GM19351 (cell line): ENCODE data around the gene COX11.

Experiments
- ATAC-seq: cut with Tn5 transposase; IDR thresholded peaks from one replicate; pipeline ENCODE4 v1.9.1; 2021; ENCODE audit warnings: mild to moderate bottlenecking, moderate library complexity; ENCODE audit not compliant: unreplicated experiment

The COX11 gene, protein sequence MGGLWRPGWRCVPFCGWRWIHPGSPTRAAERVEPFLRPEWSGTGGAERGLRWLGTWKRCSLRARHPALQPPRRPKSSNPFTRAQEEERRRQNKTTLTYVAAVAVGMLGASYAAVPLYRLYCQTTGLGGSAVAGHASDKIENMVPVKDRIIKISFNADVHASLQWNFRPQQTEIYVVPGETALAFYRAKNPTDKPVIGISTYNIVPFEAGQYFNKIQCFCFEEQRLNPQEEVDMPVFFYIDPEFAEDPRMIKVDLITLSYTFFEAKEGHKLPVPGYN

GRCh38 chr17:54968262-54968987, at the start of gene COX11, which contains the start of gene STXBP4:
Gene COX11 (minus strand): TSS chr17:54968654. CDS start chr17:54968646, 8 bp downstream.
Gene STXBP4 (plus strand): TSS chr17:54968765. CDS start chr17:54986220, 17,455 bp downstream.
- ATAC-seq, result peak; percentile 90

GRCh38 chr17:55005520-55005919, 37.1 kb upstream of the COX11 start:
- ATAC-seq, result no peak

GRCh38 chr17:55004484-55004883, 36.0 kb upstream of the COX11 start:
- ATAC-seq, result no peak

DNA sequence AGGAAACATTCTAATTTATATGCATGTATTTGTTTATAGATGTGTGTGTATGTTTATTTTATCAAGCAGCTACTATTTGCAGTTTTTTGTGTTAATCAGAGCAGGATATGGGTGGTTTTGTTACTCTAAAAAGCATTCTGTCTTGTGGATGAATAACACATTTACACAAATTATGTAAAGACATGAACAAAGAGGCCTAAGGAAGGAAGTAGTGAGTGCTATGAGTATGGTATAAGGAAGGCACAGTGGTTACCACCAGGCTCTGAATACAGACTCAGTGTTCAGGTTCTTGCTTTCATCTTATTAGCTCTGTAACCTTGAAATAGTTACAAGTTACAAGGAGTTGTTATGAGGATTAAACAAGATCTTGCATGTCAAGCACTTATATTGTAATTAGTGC, 34.0 kb upstream of the COX11 start:
- ATAC-seq, result no peak

DNA sequence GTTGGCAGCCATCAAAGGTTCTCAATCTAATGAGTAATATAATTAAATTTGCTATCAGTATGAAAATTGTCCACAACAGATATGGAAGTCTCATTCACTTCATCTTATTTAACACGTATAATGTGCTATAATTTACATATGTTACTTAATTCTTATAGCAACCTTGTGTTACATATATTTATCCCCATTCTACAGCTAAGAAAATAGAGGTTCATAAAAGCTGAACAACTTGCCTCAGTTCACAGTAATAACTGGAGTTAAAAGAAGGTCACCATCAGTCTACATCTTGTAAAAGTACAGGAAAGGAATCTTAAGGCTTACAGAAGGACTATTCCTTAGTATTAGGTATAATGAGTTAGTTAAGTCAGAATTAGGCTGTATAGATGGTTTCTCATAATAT, 28.0 kb upstream of the COX11 start:
- ATAC-seq, result no peak

DNA sequence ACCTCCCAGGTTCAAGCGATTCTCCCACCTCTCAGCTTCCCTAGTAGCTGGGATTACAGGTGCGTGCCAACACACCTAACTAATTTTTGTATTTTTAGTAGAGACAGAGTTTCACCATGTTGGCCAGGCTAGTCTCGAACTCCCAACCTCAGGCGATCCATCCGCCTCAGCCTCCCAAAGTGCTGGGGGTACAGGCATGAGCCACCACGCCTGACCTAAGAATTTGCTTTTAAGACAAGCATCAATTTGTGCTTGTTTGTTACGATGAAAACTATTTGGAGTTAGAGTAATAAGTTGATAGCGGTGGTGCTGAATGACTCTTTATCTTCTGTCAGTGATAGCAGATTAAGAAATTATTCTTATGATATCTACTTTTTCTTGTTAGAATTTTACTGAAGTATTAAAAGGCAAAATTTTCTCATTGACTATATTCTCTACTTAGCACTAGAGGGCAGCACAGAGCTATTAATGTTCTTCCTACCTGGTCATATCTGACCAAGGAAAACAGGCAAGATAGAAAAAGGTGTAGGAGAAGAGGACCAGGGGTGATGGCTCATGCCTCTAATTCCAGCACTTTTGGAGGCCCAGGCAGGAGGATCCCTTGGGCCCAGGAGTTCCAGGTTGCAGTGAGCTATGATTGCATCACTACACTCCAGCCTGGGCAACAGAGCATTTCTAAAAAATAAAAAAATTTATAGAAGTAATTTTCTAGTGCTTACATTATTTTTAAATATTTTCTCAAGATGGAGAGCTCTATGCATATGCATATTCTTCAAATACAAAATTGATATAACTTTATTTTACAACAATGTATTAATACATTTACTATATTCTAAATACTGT, 24.6 kb upstream of the COX11 start:
- peak; percentile 68 for ATAC-seq

GRCh38 chr17:54991567-54991966, 23.1 kb upstream of the COX11 start:
- no peak for ATAC-seq

- ATAC-seq, result no peak
Measured at GRCh38 chr17:54990118-54990517, 21.7 kb upstream of the COX11 start.

GRCh38 chr17:54985476-54985875, 17.0 kb upstream of the COX11 start:
- ATAC-seq, result no peak

GRCh38 chr17:54983260-54983659, 14.8 kb upstream of the COX11 start:
- ATAC-seq, result peak; percentile 93

DNA sequence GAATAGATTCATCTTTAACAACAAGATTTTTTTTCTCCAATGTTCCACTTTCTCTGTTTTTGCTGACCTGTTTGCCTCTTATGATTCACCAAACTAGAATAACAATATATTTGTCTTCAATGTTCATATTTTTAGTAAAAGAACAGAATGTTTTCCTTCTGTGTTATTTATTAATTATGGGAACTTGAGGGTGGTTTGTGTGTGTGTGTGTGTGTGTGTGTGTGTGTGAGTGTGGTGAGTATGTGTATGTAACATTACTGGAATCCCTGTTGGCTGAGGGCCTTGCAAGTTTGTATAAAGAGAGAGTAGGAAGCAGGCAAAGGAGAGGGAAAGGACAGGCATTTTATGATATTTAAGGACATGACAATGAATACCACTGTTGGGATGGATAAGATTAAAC, 13.9 kb upstream of the COX11 start:
- no peak for ATAC-seq

DNA sequence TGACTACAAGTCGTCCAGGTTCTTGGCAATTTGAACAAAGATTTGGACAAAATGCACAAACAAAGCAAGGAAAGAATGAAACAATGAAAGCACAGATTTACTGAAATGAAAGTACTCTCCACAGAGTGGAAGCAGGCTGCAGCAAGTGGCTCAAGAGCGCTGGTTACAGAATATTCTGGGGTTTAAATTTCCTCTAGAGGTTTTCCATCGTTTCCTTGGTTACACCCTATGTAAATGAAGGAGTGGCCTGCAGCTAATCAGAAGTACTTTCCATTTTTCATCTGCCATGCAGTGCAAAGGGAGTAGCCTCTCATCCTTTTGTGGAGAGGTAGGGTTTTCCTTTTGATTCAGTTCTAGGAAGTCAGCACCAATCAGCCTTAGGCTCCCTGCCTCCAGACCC, 11.9 kb upstream of the COX11 start:
- no peak for ATAC-seq

- ATAC-seq, result no peak
Measured at GRCh38 chr17:54979657-54980056, 11.2 kb upstream of the COX11 start.

- ATAC-seq, result no peak
Measured at GRCh38 chr17:54977744-54978143, 9.3 kb upstream of the COX11 start.

DNA sequence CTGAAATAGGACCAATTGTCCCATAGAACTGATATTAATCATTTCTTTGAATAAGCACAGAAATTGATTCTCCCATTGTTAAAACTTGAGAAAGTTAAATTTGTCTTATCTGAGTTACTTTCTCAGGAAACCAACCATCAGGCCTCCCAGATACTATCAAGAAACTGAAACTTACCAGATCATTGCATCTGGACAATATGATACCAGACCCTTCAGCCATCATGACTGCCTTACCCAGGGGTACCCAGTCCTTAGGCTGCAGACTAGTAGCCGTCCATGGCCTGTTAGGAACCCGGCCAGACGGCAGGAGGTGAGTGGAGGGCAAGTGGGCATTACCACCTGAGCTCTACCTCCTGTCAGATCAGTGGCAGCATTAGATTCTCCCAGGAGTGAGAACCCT, 7.9 kb upstream of the COX11 start:
- no peak for ATAC-seq

DNA sequence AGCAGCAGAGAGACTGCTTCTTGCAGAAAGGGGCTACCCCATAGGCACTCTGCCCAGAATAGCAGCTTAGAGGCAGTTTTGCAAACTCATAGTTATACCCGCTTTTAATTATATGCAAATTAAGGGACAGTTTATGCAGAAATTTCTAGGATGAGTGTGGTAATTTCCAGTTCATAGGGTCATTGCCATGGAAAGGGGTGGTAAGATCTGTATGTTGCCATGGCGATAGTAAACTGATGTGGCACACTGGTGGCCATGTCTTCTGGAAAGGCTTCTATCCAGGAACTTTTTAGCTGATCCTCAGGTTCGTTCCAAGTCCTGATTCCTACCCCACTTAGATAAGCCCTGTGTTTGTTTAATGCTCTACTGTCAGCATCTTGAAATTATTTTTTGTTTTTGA, 6.3 kb upstream of the COX11 start:
- no peak for ATAC-seq

GRCh38 chr17:54972406-54973138, 4.1 kb upstream of the COX11 start:
- no peak for ATAC-seq

GRCh38 chr17:54971901-54972300, 3.4 kb upstream of the COX11 start:
- no peak for ATAC-seq

GRCh38 chr17:54971147-54971546, 2.7 kb upstream of the COX11 start:
- no peak for ATAC-seq

- no peak for ATAC-seq
Measured at GRCh38 chr17:54969658-54970572, 1.5 kb upstream of the COX11 start.
